ENCODE data around the gene KCNAB2.
"Not testable (repeated sequence)": the region's sequence is repeated elsewhere in the genome, so short reads cannot be mapped to it uniquely, and the experiment has no call there.

Gene KCNAB2

DNA sequence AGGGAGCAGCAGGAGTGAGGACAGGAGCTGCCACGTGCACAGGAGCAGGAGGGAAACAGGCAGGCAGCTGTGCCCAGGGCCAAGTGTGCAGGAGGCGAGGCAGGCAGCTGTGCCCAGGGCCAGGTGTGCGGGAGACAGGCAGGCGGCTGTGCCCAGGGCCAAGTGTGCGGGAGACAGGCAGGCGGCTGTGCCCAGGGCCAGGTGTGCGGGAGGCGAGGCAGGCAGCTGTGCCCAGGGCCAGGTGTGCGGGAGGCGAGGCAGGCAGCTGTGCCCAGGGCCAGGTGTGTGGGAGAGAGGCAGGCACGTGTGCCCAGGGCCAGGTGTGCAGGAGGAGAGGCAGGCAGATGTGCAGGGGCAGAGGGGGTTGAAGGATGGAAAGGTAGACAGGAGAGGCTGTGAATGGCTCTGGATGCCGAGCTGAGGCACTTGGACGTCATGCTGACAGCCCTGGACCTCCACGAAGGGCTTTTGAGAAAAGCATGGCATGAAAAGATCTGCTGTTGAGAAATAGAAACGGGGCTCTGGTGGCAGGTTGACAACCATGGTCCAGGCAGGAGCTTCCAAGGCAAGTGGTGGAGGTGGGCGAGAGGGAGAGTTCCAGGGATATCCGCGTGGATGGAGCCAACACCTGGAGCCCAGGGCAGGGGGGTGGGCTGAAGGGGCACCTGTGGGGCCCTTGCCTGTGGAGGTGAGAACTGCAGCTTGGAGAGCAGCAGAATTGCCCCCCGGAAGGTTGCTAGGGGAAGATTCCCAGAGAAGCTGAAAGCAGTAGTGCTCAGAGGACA, 34.3 kb upstream of the KCNAB2 start:
- DNase-seq = no peak

DNA sequence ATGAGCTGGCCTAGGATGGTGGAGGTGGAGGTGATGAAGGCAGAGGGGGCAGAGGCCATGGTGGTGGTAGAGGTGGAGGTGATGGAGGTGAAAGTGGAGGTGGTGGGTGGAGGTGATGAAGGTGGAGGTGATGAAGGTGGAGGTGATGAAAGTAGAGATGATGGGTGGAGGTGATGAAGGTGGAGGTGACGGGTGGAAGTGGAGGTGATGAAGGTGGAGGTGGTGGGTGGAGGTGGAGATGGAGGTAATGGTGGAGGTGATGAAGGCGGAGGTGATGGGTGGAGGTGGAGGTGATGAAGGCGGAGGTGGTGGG, 33.8 kb upstream of the KCNAB2 start:
- no peak for DNase-seq

DNA sequence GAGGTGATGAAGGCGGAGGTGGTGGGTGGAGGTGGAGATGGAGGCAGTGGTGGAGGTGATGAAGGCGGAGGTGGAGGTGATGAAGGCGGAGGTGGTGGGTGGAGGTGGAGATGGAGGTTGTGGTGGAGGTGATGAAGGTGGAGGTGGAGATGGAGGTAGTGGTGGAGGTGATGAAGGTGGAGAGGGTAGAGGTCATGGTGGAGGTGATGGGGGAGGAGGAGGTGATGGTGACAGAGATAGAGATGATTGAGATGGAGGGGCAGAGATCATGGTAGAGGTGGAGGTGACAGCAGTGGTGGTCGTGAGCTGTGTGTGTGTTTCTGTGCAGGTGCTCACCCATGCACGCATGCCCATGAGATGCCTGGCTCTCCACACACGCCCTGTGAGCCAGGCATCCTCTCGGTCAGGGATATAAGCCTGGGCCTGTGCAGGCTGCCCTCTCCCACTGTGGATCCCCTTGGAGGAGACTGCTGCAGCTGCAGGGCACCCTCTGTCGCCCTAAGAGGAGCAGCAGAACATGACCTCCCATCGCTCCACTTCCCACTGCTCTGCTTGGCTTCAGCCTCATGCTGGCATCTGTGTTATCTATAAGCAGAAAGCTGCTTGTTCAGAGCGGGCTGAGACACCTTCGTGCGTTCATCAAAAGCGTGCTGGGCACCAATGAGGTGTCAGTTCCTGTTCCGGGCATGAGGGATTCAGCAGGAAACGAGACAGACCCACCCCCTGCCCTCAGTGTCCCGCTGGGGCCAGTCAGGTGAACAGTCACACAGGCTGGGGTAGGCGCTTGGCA, 33.0 kb upstream of the KCNAB2 start:
- DNase-seq = no peak

DNA sequence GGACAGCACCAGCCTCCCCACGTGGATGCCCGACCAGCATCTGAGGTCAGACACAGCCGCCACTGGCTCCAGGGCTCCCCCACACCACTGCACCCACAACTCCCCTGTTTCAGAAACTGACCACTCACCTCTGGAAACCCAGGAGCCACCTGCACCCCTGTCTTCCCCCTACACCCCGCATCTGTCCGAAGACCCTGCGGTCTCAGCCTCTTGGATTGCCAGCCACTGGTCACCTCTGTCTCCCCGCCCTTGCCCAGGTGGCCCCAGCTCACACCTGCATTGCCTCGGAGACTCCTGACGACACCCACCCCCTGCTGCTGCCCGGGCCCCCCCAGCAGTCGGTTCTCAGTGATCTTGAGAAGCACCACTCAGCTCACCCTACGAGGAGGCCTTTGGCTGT, 32.2 kb upstream of the KCNAB2 start:
- no peak for DNase-seq

DNA sequence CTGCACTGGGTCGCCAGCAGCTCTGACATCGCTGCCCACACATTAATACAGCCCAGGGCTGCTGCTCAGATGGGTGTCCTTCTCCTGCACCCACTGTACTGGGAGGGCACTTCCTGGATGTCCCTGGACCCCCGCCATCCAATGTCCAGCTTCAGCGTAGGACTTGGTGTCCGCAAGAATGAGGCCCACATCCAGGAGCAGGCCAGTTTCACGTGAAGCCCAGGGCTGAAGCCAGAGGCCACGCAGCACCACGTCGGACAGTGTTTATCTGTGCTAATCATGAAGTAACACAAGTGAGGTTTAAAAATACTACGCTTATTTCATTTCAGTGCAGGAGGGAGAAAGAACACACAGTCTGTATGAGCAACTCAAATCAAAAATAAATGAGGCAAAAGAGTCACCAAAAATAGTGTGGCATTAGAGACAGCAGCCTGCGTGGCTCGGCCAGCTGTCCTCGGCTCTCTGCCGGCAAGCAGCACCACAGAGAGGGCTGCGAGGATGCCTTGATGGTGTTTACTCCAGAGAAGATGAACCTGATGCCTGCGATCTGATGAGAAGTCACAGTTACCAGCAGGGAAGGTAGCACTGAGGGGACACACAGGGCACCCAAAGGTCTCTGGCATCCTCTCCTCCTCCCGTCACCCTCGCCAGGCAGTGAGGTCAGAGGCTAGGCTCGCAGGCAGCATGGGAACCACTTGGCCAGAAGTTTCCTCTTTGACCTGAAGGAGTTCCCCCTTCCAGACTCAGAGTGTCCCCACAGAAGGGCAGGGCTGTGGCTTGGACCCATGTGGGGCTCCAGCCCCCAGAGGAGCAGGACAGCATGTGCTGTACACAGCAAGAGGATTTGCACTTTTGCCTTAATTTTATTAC, 31.3 kb upstream of the KCNAB2 start:
- no peak for DNase-seq

DNA sequence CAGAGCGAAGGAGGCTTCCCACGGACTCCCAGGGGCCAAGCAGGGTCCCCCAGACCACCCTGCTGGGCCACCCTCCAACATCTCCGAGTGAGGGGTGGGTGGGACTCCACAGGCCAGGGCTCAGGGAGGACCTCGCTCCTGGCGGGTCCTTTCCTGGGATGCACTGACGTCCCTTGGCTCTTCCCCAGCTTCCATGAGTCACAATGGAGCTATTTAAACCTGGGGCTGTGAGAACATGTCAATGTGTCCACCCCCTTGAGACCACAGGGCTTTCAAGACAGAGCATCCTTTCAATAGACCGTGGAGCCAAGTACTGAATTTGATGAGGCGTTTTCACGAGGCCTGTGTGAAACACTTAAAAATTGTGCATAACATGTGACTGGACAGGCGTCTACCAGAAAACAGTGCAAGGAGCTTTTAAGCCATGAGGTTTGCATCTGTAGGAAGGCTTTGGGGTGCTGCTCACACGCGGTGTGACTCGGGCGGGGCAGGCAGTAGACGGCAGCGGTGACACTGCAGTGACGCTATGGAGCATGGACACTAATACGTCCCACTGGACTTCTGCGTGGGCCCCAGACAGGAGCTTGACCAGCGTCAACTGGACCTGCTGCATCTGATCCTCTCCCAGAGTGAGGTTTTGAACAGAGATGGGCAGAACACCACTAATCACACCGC, 29.4 kb upstream of the KCNAB2 start:
- no peak for DNase-seq

DNA sequence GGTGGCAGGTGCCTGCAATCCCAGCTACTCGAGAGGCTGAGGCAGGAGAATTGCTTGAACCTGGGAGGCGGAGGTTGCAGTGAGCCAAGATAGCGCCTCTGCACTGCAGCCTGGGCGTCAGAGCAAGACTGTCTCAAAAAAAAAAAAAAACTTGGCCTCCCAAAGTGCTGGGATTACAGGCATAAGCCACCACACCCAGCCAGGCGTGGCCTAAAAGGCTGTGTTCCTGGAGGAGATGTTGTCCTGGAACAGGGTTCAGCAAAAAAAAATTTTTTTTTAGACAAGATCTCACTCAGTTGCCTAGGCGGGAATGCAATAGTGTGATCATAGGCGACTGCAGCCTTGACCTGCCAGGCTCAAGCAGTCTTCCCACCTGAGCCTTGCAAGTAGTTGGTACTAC, 28.0 kb upstream of the KCNAB2 start:
- DNase-seq = not testable (repeated sequence)

DNA sequence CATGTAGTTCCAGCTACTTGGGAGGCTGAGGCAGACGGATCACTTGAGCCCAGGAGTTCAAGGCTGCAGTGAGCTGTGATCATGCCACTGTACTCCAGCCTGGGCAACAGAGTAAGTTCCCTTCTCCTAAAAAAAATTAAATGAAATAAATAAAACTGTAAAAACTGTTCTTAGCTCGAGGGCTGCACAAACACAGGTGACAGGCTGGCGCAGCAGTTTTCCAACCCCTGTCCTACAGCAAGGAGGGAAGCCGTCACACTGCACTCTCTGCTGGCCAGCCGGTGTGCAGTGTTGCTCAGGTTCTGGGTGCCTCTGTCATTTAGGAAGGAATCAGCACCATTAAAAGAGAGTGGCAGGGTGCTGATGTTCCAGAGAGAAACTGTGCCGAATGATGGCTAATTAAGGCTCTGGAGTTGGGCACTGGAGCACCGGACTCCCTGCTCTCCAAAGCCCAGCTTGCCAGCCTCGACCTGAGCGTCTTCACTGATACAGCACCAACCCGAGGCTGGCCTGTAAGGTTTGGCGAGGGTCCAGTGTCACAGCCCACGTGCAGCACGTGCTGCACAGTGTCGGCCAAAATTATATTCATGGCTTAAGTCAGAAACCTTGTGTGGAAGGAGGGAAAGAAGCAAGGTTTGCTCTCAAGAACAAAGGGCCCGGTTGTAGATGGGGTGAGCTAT, 26.4 kb upstream of the KCNAB2 start:
- DNase-seq = no peak

DNA sequence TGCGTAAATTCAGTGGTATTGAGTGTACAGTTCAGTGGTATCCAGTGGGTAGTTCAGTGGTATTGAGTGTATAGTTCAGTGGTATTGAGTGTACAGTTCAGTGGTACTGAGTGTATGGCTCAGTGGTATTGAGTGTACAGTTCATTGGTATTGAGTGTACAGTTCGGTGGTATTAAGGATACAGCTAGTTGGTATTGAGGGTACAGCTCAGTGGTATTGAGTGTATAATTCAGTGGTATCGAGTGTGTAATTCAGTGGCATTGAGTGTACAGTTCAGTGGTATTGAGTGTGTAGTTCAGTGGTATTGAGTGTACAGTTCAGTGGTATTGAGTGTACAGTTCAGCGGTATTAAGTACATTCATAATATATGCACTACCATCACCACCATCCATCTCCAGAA, 23.5 kb upstream of the KCNAB2 start:
- no peak for DNase-seq

DNA sequence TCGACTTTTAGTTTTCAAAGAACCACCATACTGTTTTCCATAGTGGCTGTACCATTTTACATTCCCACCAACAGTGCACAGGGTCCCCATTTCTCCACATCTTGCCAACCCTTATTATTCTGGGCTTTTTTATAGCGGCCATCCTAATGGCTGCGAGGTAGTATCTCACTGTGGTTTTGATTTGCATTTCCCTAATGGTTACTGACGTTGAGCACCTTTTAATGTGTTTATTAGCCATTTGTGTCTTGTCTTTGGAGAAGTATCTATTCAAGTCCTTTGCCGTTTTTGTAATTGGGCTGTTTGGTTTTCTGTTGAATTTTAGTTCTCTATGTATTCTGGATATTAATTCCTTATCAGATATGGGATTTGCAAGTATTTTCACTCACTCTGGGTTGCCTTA, 22.3 kb upstream of the KCNAB2 start:
- DNase-seq = no peak

DNA sequence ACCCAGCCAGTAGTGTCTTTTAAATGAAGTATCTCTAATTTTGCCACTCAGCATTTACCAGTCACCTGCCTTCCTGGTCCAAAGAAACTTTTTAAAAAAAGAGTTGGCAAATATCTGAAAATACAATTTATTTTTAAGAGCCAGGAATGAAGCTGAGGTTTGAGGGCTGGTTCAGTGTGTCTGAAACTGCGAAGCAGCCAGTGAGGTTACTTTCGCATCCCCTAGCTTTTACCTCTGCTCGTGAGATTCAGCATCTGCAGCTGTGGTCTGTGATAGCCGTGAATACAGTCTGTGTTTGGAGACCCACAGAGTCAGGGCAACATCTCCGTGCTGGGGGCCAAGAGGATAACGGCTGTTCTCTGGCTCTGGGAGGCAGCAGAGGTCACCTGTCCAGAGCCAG, 21.3 kb upstream of the KCNAB2 start:
- DNase-seq = no peak

DNA sequence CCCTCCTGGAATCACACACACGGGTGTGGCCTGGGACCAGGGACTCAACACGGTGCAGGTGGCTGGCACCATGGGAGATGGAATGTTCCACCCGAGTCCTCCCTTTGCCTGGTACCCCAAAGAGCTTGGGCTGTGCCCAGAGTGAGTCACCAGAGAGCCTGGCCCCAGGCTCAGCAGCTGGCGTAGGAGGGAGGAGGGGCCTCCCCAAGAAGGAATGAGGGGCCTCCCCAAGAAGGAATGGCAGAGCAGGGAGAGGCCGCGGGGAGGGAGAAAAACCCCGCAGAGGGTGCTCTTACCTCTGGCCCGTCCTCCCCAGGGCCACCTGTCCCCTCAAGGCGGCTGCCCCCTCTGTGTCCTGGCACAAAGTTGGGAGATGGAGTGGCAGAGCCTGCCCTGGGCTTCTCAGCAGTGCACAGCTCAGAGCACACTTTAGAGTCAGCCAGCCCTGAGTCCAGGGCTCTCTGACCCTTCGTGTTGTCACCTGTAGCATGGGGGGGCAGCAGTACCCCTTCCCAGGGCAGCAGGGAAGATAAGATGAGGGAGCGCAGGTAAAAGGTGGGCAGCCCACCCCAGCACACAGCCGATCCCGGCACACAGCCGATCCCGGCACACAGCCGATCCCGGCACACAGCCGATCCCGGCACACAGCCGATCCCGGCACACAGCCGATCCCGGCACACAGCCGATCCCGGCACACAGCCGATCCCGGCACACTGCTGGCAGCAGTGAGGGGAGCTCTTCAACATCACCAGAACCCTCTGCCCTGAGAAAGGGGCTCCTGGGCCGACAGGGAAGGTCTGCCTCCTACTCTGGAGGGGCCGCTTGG, 20.2 kb upstream of the KCNAB2 start:
- no peak for DNase-seq

DNA sequence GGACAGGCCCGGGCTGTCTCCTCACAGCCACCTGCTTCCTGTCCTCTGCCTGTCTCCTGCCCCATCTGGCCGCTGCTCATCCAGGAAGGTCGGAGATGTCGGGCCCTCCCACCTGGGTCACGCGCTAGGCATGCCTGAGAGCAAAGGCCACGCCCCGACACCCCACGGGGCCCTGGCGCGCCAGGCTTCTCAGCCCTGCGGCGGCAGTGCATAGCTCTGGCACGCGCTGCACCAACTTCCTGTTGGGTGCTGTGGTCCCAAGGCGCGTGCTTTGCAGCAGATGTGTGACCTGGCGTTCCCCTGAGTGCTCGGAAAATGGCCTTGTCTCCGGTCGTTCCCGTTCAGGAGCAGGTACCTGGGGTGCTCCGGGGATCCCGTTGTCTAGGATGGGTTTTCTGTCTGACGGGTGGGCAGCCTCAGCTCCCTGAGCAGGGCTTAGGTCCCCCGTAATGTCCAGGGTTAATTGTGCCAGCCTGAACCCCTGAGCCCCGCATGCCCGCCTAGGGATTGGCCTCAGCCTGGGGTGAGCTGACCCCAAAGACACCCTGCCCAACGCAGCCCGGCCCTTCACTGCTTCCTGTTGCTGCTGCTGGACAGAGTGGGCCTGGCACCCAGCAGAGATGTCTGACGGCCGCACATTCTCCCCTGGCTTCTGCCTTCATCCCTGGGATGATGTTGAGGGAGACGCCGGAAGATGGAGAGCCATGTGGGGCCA, 19.4 kb upstream of the KCNAB2 start:
- DNase-seq = peak; percentile 83

DNA sequence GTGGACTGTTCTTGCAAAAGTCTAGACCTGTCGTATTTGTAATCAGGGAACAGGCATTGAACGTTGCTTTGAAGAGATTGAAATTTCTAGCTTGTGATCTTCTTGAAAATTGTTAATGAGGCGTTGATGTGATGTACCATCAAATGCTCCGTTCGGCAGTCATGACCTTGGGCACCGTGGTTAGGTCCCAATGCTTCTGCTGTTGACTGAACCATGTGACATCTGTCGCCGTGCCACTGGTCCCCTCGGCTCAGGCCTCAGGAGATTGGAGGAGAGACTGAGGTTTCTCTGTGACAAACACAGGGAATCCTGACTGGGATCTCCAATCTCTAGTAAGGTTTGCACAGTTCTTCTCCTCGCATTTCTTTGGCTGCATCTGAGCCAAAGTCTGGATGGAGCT, 18.1 kb upstream of the KCNAB2 start:
- no peak for DNase-seq

DNA sequence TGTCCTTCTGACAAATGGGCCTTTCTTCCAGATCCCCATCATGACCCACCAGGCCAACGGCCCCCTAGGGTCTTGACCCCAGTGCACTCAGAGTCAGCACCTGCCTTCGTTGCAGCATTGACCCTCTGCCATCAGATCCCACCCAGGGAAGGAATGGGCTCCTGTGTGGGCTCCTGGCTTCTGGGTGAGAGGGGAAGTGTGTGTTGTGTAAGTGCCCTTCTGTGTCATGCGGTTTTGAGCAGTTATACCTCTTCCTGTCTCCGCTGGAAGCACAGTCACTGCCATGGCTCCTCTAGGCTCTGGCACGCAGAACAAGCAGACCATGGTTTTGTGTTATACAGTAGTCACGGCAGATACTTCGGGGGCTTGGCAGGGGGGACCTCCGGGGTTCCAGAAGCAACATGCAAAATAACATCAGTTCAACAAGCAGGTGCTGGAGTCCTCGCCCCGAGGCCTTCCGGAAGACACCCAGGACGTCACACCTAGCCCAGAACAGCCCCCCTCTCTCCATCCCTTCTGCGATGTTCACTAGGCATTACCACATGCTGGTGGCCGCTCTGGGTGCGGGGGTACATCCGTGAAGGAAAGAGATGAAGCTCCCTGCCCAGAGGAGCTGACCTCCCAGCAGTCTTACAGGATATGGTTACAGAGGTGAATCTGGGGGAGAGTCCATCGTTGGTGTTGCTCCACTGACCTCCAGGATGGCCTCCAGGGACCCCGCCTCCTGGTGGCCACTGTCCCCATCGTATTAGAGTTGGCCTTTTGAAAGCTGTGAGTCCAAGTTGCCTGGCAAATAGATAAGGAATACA, 17.4 kb upstream of the KCNAB2 start:
- DNase-seq = no peak

DNA sequence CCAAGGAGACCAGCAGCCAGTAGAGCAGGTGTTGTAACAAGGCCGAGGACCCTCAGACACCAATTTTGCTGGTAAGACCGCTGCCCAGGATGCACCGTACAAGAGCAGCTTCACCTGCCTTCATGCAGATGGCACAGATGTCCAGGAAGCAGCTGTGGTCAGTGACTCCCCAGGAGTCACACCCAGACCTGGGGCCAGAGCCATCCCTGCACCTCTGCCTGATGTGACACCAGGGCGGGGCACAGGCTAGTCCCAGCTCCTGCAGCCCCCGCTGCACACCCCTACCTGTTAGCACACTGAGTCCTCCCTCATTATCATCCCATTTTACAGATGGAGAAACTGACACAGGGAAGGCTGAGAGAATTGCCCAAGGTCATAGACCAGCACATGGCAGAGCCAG, 16.3 kb upstream of the KCNAB2 start:
- no peak for DNase-seq

DNA sequence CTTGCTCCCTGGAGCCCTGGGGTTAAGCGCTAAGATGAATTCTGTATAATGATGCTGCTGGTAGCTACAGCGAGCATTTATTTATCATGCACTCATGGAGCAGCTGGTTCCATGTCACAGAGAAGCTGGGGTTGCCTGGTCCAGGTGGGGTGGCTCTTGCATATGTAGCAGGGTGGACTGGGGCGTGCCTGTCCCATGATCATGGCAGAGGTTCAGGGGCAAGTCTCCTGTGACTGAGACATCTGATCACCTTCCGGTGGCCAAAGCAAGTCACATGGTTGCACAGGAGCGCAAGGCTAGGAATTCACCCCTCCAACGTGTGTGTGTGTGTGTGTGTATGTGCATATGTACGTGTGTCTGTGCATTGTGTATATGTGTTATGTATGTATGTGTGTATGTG, 15.6 kb upstream of the KCNAB2 start:
- no peak for DNase-seq

DNA sequence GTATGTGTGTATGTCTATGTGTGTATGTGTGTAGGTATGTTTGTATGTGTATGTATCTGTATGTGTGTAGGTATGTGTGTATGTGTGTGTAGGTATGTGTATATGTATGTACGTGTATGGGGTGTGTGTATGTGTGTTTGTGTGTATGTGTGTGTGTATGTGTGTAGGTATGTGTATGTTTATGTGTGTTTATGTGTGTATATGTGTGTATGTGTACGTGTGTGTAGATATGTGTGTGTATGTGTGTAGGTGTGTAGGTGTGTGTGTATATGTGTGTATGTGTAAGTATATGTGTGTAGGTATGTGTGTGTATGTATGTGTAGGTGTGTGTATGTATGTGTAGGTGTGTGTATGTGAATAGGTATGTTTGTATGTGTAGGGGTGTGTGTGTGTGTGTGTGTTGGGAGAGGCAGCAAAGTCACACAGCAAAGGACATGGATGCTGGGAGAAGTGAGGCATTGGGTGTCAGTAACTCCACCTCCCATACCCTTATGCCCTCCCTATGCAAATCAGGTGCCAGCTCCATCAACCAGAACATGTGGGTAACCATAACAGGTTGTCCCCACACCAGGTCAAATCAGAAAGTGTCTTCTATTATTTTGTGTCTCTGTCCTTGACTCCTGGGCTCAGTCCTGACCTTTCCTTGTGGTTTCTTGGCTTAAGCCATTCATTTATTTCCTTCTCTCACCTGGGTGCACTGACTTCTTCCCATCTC, 15.0 kb upstream of the KCNAB2 start:
- no peak for DNase-seq

DNA sequence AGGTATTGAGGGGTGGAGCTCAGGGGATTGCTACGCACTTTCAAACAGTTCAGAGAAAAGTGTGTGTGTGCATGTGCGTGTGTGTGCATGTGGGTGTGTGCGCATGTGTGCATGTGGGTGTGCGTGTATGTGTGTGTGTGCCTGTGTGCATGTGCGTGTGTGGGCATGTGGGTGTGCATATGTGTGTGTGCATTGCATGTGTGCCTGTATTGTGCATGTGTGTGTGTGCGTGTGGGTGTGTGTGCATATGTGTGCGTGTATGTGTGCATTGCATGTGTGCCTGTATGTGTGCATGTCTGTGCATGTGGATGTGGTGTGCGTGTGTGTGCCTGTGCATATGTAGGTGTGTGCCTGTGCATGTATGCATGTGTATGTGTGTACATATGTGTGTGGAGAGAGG, 12.6 kb upstream of the KCNAB2 start:
- no peak for DNase-seq

Measured in NCI-H146 (cell line).